ENCODE results near the gene SCYGR2.
A peak's percentile ranks its signal among the peaks of the same experiment; 100 is the strongest.

SCYGR2 gene

DNA sequence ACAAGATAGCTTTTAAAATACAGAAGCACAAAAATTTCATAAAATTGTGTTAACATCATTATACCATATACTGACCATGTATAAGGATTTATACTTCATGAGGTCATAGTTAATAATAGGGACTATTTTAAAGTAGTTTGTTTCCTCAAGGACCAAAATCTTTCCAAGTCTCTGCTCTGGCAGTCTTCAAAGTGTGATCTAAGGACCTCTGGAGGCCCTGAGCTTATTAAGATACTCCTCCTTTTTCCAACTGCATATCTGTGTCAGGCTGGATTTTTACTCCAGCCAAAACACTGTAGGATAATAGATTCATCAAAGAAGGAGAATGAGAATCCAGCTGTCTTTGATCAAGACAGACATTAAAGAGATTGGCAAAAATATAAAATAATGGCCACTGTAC, 1.7 kb upstream of the SCYGR2 start:
- Histone ChIP-seq H3K36me3 (ENCODE audit: low read depth) (no peaks in the 10 kb centered on the region), H3K4me1 (ENCODE audit: insufficient read depth, poor library complexity, severe bottlenecking) (no peaks in the 10 kb centered on the region), H3K4me3 (ENCODE audit: severe bottlenecking) (no peak overlapping the region), H3K27me3 (ENCODE audit: insufficient read depth, poor library complexity, severe bottlenecking) (no peaks in the 10 kb centered on the region), H3K9me3 (ENCODE audit: severe bottlenecking) (no peaks in the 10 kb centered on the region), H3K27ac (ENCODE audit: poor library complexity, severe bottlenecking) (no peak overlapping the region)
- DNase-seq (ENCODE audit: low spot score) (no peak), ATAC-seq (ENCODE audit: low read depth) (no peak)
- TF ChIP-seq, protein P1, sequence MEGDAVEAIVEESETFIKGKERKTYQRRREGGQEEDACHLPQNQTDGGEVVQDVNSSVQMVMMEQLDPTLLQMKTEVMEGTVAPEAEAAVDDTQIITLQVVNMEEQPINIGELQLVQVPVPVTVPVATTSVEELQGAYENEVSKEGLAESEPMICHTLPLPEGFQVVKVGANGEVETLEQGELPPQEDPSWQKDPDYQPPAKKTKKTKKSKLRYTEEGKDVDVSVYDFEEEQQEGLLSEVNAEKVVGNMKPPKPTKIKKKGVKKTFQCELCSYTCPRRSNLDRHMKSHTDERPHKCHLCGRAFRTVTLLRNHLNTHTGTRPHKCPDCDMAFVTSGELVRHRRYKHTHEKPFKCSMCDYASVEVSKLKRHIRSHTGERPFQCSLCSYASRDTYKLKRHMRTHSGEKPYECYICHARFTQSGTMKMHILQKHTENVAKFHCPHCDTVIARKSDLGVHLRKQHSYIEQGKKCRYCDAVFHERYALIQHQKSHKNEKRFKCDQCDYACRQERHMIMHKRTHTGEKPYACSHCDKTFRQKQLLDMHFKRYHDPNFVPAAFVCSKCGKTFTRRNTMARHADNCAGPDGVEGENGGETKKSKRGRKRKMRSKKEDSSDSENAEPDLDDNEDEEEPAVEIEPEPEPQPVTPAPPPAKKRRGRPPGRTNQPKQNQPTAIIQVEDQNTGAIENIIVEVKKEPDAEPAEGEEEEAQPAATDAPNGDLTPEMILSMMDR (IDR thresholded peaks at IDR 0.05; ENCODE audit: poor library complexity, severe bottlenecking), result no peak

DNA sequence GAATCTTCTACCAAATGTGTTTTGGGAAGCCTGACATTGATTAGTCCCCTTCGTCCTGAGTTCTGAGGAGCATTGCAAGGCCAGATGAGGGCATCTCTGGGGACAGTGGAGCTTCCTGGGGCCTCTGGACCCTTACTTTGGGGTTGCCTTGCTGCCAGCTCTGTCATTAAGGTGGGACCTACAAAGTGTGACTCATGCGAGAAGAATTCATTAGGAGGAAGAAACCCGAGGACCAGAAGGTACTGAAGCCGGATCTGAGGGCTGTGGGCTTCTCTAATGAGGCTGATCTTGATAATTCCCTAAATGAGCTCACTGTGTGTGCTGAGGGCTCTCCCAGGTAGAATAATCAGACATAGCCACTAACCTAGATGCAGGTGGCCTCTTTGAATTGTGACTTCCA, 695 bp upstream of the SCYGR2 start:
- H3K27me3 ChIP-seq (ENCODE audit: insufficient read depth, poor library complexity, severe bottlenecking), result no peaks in the 10 kb centered on the region
- no peaks in the 10 kb centered on the region for H3K9me3 ChIP-seq (ENCODE audit: severe bottlenecking)
- DNase-seq (ENCODE audit: low spot score), result no peak
- H3K4me3 ChIP-seq (ENCODE audit: severe bottlenecking), result no peak overlapping the region
- no peaks in the 10 kb centered on the region for H3K36me3 ChIP-seq (ENCODE audit: low read depth)
- H3K4me1 ChIP-seq (ENCODE audit: insufficient read depth, poor library complexity, severe bottlenecking), result no peaks in the 10 kb centered on the region
- peak; percentile 44; the same call in 1 of the 3 replicates for ATAC-seq (ENCODE audit: low read depth)
- TF ChIP-seq, protein P1 (IDR thresholded peaks at IDR 0.05; ENCODE audit: poor library complexity, severe bottlenecking), result no peak
- no peak overlapping the region for H3K27ac ChIP-seq (ENCODE audit: poor library complexity, severe bottlenecking)

DNA sequence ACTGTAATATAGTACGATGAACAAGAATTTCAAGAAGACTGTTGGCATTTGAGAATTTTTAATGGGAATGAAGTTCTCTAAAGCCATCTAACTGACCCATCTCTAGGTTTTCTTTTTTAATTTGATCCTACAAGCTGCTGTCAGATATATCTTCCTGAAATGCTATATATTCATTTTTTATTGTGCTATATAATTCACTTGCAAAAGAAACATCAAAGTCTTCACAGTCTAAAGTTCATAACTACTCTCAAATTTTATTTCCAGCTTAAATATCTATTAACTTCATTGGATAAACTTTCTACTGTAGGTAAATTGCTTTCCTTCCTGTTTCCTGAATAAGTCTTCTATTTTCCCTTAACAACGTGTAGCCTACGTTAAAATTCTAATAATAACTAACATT, 3.7 kb downstream of the SCYGR2 start:
- no peak overlapping the region for H3K27ac ChIP-seq (ENCODE audit: poor library complexity, severe bottlenecking)
- no peaks in the 10 kb centered on the region for H3K27me3 ChIP-seq (ENCODE audit: insufficient read depth, poor library complexity, severe bottlenecking)
- no peaks in the 10 kb centered on the region for H3K4me1 ChIP-seq (ENCODE audit: insufficient read depth, poor library complexity, severe bottlenecking)
- no peaks in the 10 kb centered on the region for H3K9me3 ChIP-seq (ENCODE audit: severe bottlenecking)
- DNase-seq (ENCODE audit: low spot score) (no peak), ATAC-seq (ENCODE audit: low read depth) (no peak)
- H3K4me3 ChIP-seq (ENCODE audit: severe bottlenecking), result no peak overlapping the region
- no peaks in the 10 kb centered on the region for H3K36me3 ChIP-seq (ENCODE audit: low read depth)
- TF ChIP-seq, protein P1 (IDR thresholded peaks at IDR 0.05; ENCODE audit: poor library complexity, severe bottlenecking), result no peak

DNA sequence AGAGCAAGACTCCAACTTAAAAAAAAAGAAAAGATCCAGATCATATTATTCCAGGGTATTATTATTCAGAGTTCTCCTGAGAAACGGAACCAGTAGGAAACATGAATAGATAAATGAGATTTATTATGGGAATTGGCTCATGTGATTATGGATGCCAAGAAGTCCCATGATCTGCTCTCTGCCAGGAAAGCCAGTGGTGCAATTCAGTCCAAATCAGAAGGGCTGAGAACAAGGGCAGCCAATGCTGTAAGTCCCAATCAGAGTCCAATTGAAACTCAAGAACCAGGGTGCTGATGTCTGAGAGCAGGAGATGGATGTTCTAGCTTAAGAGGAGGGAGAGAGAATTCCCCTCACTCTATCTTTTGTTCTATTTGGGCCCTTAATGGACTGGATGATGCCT, 7.8 kb downstream of the SCYGR2 start:
- TF ChIP-seq, protein P1 (IDR thresholded peaks at IDR 0.05; ENCODE audit: poor library complexity, severe bottlenecking), result no peak
- ATAC-seq (ENCODE audit: low read depth), result no peak
- no peaks in the 10 kb centered on the region for H3K4me1 ChIP-seq (ENCODE audit: insufficient read depth, poor library complexity, severe bottlenecking)
- H3K27ac ChIP-seq (ENCODE audit: poor library complexity, severe bottlenecking), result no peak overlapping the region
- no peak overlapping the region for H3K4me3 ChIP-seq (ENCODE audit: severe bottlenecking)
- no peaks in the 10 kb centered on the region for H3K27me3 ChIP-seq (ENCODE audit: insufficient read depth, poor library complexity, severe bottlenecking)
- DNase-seq (ENCODE audit: low spot score), result no peak
- no peaks in the 10 kb centered on the region for H3K9me3 ChIP-seq (ENCODE audit: severe bottlenecking)
- no peaks in the 10 kb centered on the region for H3K36me3 ChIP-seq (ENCODE audit: low read depth)

DNA sequence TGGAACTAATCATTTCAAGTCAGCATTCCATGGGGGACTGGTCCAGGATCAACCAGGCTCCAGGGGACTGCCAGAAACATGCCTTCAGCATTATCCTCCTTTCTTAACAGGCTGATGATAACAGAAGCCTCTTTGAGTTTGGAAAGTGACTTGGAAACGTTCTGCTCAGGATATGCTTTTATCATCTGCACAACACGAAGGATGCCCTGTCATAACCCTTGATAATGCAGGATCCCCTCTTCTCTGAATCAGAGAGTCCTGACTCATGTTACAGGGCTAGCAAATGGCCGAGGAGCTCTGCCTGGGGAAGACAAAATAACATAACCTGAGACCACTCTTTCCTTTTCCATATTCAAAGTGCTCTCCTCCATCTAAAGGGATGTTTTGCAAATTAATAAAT, 9.2 kb downstream of the SCYGR2 start:
- DNase-seq (ENCODE audit: low spot score), result no peak
- Histone ChIP-seq H3K27me3 (ENCODE audit: insufficient read depth, poor library complexity, severe bottlenecking) (no peaks in the 10 kb centered on the region), H3K9me3 (ENCODE audit: severe bottlenecking) (no peaks in the 10 kb centered on the region), H3K36me3 (ENCODE audit: low read depth) (no peaks in the 10 kb centered on the region), H3K27ac (ENCODE audit: poor library complexity, severe bottlenecking) (no peak overlapping the region), H3K4me1 (ENCODE audit: insufficient read depth, poor library complexity, severe bottlenecking) (no peaks in the 10 kb centered on the region), H3K4me3 (ENCODE audit: severe bottlenecking) (no peak overlapping the region)
- ATAC-seq (ENCODE audit: low read depth), result no peak
- TF ChIP-seq, protein P1 (IDR thresholded peaks at IDR 0.05; ENCODE audit: poor library complexity, severe bottlenecking), result no peak
